H54 (cell line): Measurements from ENCODE around the gene EID1.

Experiments used
- DNase-seq: peaks from one replicate; pipeline ENCODE4 v3.0.0; 2011; ENCODE audit warnings: low spot score, mixed read lengths; ENCODE audit not compliant: insufficient read length
- FAIRE-seq: peaks from 3 replicates; lab custom pipeline; 2011; peaks lifted over from hg19 to GRCh38; lab: Jason Lieb, UNC
- POLR2A ChIP-seq: IDR thresholded peaks from 2 replicates; pipeline ENCODE4 v1.6.1; 2011; ENCODE audit warnings: low read depth, mild to moderate bottlenecking, low read length

The EID1 gene

GRCh38 chr15:48858401-48858800 is 19.5 kb upstream of the EID1 start:
- no peak for TF ChIP-seq POLR2A
- no peak for DNase-seq
- FAIRE-seq: no peak

DNA sequence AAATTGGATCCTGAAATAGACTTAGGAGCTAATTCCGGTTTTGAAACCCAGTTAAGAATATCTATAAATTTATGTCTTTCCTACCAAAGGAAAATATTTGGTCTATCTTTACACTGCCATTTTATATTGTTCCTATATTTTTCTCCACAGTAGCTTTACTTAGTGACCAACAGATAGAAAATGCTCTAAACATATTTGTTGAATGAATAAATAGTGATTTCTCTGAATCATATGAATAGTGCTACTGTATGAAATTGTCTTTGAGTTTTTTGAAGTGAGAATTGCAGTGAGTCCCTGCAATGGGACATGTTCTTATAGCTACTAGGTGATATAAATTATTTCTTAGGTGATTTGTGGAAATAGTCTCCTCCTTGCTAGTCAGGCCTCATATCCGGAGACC is 18.5 kb upstream of the EID1 start:
- DNase-seq (no peak), FAIRE-seq (no peak)
- TF ChIP-seq POLR2A: no peak

DNA sequence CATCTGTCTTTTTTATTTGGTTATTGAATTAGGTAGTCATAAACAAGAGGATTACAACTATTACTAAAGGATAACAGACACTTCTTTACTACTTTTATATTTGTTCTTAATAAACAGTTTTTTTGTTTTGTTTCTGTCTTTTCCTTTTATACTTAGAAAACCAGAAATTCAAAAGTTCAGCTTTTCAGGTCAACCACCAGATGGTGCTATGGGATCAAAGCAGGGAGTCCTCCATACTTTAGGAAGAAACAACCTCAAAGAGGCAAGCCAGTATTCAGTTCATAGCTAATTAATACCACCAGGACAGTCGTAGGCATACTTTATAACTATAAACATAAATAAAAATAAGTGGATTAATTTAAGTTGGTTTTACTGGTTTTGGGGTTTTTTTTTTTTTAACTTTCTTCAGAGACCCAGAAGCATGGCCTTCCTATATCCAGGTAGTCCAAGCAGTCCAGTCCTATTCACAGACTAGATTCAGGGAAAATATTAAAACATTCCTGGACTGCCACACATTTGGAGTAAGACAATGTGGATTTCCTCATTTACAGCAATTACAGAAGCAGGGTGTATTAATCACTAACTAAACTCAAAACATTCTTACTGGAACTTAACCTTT is 16.0 kb upstream of the EID1 start:
- TF ChIP-seq POLR2A: no peak
- DNase-seq (no peak), FAIRE-seq (no peak)

DNA sequence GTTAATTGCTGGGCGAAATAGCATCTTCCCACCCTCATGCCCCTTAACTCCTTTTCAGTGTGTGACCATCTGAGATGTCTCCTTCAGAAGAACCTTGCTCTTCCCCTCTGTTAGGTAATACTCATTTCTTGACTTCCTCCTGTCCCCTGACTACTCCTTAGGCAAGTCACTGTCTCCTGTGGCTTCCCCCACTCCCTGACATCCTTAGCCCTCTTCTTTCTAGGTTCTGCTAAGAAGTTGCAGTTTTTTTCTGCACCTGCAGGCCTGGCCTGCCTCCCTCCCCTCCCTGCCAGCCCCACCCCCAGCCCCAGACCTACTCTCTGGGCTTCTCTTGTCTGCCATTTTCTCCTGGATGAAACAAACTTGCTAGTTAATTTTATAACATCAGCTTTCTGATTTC is 15.2 kb upstream of the EID1 start:
- DNase-seq (no peak), FAIRE-seq (no peak)
- TF ChIP-seq POLR2A: no peak

DNA sequence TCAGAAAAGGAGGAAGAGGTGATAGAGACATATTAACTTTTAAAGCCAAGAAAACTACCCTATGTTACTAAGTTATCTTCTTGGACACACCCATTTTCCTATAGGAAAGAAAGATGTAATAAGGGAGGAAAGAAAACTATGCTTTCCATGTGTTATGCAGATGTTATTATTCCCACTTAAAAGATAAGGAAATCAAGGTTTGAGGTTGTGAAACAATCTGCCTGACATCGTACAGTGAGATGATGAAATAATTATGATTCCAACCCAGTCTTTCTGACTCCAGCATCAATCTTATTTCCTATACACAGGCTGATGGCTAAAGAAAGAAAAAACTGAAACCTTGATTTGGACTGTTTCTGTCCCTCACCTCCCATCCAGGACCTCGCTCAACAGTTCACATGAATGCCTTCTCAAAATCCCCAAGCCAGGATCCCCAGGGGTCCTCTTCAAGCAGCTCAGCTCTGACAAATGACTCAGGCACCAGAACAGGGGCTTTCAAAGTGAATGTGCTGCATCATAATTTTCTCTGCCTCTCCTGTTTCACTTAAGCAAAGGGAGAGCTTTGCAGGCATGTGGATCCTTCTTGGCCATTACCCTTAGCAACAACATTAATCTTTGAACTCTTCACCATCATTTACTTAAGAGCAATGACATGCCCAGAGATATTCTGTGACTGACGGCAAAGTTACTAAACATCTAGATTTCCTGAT is 12.4 kb upstream of the EID1 start:
- no peak for FAIRE-seq
- no peak for TF ChIP-seq POLR2A
- DNase-seq: no peak

- FAIRE-seq: no peak
- no peak for TF ChIP-seq POLR2A
- no peak for DNase-seq
Observed at GRCh38 chr15:48866141-48866563, 11.8 kb upstream of the EID1 start.

DNA sequence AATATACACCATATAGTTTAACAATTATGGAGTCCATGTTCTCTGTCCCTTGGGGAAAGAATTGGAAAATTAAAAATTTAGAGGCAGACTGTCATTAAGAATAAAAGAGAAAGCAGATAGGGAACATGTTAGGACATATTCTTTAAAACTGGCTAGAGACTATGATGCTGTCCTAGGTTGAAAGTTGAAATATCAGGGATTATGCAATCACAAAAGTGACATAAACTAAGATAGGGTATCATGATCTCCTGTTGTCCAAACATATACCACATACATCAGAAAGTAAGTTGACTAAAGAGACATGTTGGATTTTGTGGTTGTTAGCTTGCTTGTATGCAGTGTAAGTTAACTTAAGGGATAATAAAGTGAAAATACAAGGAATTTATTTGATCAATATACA is 9.9 kb upstream of the EID1 start:
- DNase-seq: no peak
- FAIRE-seq: no peak
- no peak for TF ChIP-seq POLR2A

- FAIRE-seq (no peak), DNase-seq (no peak)
- no peak for TF ChIP-seq POLR2A
Observed at GRCh38 chr15:48868536-48868935, 9.4 kb upstream of the EID1 start.

DNA sequence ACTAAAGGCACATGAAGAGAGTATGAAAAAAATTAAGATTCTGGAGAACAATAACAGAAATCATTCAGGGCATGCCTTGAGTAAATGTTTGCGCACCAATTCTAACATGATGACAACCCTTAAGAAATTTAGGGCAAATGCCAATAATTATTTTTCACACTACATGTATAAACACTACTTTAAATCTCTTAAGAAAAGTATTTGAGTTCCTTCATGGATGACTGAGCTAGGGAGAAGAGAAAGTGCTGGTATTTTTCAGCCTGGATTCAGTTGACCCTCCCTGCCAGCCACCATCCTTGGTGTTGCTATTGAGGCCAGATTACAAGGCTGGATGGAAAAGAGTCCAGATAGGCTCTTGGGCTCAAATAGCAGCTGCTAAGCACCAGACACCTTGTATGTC is 8.0 kb upstream of the EID1 start:
- no peak for TF ChIP-seq POLR2A
- no peak for DNase-seq
- no peak for FAIRE-seq

DNA sequence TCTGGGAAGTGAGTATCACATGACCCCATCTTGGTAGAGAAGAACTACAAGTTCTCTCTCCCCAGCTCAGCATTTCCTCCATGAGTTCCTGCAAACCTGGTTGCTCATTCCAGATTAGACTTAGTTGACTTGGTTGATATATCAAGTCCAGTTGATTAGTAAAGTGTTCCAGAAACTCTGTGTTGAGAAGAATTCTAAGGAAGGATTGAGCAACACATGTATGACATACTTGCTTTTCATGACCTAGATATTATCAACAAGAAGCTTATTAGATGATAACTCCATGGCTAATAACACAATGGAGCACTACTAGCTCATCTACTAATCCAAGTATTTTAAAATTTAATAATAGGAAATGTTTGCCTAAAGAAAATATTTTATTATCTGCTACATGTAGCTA is 6.4 kb upstream of the EID1 start:
- DNase-seq: no peak
- FAIRE-seq: no peak
- TF ChIP-seq POLR2A: no peak

DNA sequence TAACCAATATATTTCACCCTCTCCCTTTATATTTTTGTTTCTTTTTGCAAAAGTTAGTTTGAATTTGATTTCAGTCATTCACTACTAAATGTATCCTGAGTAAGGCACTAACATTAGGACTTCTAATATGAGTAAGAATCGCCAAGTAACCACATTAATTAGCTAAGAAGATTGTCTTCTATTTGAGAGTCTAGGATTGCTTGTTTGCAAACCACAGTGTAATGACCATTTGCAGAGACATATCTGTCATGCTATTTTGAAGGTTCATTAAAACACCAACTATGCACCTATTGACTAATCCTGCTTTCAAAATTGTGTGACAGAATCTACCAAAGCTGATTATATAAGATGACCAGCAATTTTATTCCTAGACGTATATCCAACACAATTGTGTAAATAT is 5.3 kb upstream of the EID1 start:
- no peak for TF ChIP-seq POLR2A
- DNase-seq (no peak), FAIRE-seq (no peak)

DNA sequence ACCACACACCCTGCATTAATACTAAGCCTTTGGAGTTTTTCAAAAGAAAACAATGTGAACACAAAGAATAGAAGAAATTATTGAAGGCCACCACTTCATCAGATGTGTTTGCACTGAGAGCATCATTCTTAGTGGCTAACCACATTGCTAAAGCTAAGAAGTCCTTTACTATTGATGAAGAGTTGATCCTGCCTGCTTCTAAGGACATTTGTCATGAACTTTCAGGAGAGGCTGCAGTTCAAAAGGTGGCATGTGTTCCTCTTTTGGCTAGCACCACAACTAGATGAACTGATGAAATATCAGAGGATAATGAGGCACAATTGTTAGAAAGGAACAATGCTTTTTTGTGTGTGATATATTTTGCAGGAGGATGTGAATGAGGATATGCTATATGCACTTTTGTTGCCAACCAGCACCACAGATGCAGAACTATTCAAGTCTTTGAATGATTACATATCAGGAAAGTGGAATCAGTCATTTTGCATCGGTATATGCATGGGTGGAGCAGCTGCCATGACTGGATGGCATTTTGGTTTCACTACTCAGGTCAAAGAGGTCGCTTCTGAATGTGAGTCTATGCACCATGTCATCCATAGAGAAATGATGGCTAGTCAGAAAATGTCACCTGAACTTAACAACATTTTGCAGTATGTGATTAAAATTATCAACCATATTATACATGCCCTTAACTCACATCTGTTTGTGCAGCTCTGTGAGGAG is 2.5 kb upstream of the EID1 start:
- FAIRE-seq (no peak), DNase-seq (no peak)
- TF ChIP-seq POLR2A: no peak

- FAIRE-seq: no peak
Observed at GRCh38 chr15:48876057-48876456, 1.9 kb upstream of the EID1 start.

DNA sequence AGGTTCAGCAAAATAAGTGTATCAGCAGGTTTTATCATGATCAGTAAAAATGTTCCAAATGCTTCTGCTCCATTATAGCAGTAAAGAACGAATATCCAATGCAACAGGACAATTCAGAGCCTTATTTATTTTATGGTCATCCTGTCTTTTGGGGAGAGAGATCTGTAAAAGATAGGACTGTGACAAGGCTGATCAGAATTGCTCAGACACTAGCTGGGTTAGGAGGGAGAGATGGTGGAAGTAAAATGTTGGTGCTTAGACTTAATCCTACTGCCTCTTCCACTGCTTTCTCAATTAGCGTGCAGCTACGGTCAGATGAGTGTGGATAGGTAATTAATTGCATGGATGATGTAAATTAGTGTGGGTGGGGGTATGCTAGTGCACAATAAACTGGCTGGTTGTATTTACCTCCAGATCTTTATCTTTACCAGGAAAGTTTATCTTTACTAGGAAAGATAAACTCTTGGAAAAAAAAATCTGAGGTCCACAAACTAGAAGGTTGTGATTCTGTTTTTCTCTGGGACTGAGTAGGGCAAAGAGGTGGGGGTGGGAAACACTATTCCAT is 2.2 kb downstream of the EID1 start:
- TF ChIP-seq POLR2A: no peak

More at GRCh38 chr15:48876057-48876456, 1.9 kb upstream of the EID1 start:
- no peak for DNase-seq
- no peak for TF ChIP-seq POLR2A

More for the DNA sequence above, 2.2 kb downstream of the EID1 start:
- DNase-seq: no peak
- no peak for FAIRE-seq
